GOT3 (cell line): ENCODE data around the gene SLA2.
"Not testable (repeated sequence)": the region's sequence is repeated elsewhere in the genome, so short reads cannot be mapped to it uniquely, and the experiment has no call there.

Experiments
- DNase-seq: peaks from one replicate; lab custom pipeline; 2025; ENCODE audit warnings: mixed read lengths; lab: John Stamatoyannopoulos, UW

SLA2 gene

GRCh38 chr20:36645353-36645752, 643 bp downstream of the SLA2 start:
- DNase-seq, result no peak

DNA sequence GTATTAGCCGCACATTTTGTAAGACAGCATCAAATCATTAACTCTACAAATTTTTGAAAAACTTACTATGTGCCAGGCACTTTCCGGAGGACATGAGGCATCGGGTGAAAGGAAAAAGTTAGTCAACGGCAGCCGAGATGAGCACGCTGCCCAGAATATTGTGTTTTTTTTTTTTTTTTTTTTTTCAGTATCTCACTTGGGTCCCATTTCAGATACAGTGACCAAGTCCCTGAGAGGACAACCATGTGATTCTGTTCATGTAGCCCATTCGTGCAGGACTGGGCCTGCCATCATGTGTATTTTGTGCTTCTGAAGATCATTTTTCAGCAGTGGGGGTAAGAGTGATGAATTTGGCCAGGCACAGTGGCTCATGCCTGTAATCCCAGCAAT, 1.3 kb downstream of the SLA2 start:
- no peak for DNase-seq

DNA sequence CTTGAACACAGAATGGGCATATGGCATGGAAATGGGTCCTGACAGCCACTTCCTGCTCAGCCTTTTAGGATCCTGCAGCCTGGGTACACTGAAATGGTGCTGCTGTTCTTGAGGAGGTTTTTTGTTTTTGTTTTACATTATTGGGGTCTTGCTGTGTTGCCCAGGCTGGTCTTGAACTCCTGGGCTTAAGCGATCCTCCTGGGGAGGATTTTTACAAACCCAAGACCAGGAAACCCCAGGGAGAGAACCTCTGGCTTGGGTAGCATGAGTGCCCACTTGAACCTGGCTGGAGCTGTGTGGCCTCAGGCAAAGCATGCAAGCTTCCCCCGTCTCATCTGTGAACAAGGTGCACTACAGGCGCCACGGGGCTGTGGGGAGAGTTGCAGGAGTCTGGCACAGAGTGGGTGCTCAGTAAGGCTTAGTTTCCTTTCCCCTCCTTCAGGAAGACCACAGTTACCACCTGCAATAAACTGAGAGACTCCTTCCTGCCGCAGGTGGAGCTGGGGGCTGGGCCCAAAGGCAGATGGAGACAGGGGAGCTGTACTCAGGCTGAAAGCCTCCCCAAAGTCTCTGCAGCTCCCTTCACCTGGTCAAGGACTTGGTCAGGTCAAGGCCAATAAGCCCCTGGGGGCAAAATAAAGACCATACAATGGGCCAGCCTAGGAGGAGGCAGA, 1.8 kb downstream of the SLA2 start:
- no peak for DNase-seq

DNA sequence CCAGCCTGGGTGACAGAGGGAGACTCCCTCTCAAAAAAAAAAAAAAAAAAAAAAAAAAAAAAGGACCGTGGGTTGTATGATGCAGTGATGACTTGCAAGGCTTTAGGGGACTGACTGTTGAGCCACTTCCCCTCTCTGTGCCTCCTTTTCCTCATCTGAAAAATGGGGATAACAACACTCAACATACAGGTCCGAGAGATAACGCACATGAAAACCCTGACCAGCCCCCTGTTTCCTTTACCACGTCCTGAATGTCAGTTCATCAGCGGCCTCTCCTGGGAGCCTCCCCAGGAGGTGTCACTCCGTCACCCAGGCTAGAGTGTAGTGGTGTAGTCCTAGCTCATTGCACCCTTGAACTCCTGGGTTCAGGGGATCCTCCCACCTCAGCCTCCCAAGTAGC, 3.9 kb downstream of the SLA2 start:
- no peak for DNase-seq

- DNase-seq, result no peak
Measured at GRCh38 chr20:36641506-36641843, 4.5 kb downstream of the SLA2 start.

DNA sequence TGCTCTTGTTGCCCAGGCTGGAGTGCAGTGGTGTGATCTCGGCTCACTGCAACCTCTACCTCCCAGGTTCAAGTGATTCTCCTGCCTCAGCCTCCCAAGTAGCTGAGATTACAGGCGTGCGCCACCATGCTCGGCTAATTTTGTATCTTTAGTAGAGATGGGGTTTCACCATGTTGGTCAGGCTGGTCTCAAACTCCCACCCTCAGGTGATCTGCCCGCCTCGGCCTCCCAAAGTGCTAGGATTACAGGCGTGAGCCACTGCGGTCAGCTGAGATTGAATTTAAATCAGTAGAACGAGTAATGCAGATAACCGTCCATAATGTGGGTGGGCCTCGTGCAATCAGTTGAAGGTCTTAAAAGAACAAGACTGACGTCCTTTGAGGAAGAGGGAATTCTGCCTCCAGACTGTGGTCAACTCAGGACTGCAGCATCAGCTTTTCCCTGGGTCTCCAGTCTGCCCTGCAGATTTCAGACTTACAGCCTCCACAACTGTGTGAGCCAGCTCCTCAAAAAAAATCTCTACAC, 7.1 kb downstream of the SLA2 start:
- DNase-seq, result not testable (repeated sequence)

DNA sequence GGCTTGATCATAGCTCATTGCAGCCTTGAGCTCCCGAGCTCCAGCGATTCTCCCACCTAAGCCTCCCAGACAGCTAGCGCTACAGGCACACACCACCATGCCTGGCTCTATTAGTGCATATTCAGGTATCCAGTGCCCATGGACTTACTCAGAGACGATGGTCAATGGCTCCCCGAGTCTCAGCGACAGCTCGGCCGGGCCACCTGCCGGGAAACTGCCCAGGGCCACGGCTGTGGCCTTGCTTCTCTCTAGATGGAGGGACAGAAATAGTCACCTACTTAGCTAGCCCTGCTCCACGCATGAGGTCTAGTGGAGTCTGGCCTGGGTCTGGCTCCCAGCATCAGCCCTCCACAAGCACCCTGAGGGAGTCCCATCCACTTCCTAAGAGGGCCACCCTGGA, 11.7 kb downstream of the SLA2 start:
- DNase-seq, result no peak

DNA sequence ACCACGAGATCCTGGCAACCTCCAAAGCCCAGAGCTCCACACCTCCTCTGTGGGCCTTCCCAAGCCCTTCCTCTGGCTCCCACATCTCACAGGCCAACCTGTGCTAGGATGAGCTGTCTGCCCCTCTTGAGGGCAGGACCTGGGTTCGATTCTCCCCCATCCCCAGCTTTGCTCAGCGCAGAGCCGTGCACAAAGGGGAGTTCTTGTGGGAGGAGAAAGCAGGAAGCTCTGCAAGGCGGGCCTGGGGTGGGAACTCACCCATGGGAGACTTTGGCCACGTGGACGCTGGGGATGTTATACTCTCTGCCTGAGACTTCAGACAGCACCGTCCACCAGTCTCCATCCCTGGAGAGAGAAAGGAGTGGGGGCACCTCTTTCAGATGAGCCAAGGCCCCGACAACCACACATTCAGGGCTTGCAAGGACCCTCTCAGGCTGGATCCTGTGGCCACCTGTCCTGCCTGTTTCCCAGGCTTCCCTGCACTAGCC, 12.7 kb downstream of the SLA2 start:
- no peak for DNase-seq

- DNase-seq, result no peak
Measured at GRCh38 chr20:36632487-36633284, 13.3 kb downstream of the SLA2 start.

- DNase-seq, result no peak
Measured at GRCh38 chr20:36632147-36632486, 13.9 kb downstream of the SLA2 start.

DNA sequence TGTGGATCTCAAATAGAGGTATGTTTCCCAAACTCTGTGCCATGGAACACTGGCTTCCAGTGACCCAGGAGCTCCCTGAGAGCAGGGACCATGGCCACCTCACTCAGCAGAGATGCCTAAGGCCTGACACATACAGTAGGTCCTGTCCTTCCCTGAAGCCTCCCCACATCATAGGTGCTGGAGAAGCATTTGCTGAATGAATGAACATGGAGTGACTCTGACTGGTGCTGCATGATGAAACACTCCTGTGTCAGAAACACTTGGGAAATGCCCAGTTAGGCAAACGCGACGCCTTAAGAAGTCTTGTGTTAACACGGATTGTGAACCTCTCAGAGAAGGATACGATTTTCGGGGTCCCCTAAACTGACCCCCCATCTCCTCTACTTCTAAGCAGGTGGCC, 14.3 kb downstream of the SLA2 start:
- no peak for DNase-seq

- no peak for DNase-seq
Measured at GRCh38 chr20:36629719-36630681, 16.0 kb downstream of the SLA2 start.

DNA sequence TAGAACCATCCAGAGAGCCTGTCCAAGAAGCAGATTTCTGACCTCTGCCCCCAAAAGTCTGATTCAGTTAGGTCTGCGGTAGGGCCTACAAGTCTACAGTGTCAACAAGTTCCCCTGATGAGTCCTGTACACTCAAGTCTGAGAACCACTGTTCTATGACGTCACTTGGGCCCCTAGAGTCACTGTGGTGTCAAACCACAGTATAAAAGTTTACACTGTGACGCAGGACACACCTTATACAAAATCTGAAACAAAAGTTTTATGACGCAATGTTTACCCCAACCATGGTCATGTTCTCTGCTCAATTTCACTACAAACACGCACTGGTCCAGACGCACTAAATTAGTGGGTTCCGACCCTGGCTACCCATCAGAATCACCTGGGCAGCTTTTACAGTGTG, 17.9 kb downstream of the SLA2 start:
- no peak for DNase-seq

GRCh38 chr20:36624944-36625324, 21.1 kb downstream of the SLA2 start:
- DNase-seq, result no peak

DNA sequence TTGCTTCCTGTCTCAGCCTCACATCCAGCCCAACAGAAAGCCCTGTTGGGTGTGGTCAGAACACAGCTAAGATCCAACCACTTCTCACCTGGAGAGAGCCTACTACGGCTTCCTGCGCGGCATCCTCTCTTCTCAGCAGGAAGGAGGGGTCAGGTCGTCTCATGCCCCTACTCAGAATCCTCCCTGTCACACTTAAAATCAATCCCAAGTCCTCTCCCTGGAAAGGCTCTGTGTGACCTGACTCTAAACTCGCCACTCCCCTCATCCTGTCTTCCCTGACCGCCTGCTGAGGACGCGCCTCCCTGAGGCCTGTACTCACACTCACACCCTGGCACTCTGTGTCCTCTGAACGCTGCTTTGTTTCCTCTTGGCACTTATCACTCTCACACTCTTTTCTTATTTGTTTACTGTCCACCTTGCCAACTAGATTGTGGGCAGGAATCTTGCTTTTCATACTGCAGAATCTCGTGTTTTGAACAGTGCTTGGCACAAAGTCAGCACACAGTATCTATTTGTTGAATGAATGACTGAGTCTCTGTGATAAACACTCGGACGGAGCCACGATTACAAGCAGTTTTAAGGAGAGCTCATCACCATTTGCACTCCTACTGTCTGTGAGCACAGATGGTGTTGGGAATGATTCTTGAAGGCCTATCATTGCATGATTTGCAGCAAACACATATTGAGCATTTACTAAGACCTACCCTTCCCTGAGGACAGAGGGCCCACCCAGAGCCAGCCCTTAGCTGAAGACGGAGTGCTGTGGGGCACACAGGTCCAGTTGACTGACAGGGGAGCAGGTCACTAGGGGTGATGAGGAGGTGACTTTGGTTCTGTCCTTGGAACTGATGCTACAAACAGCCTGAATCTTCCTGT, 21.7 kb downstream of the SLA2 start:
- no peak for DNase-seq

- DNase-seq, result no peak
Measured at GRCh38 chr20:36623444-36623843, 22.6 kb downstream of the SLA2 start.

DNA sequence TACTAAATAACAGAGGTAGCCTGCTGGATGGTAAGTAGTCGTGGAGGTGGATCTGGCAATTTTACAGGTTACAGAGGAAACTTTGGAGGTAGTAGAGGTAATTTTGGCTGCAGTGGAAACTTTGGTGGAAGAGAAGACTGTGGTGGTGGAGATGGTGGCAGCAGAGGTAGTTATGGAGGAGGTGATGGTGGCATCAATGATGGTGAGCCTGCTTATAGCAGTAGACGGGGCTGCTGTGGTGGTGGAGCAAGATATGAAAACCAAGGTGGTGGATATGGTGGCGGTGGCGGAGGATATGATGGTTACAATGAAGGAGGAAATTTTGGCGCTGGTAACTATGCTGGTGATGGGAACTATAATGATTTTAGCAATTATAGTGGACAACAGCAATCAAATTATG, 25.1 kb downstream of the SLA2 start:
- no peak for DNase-seq

DNA sequence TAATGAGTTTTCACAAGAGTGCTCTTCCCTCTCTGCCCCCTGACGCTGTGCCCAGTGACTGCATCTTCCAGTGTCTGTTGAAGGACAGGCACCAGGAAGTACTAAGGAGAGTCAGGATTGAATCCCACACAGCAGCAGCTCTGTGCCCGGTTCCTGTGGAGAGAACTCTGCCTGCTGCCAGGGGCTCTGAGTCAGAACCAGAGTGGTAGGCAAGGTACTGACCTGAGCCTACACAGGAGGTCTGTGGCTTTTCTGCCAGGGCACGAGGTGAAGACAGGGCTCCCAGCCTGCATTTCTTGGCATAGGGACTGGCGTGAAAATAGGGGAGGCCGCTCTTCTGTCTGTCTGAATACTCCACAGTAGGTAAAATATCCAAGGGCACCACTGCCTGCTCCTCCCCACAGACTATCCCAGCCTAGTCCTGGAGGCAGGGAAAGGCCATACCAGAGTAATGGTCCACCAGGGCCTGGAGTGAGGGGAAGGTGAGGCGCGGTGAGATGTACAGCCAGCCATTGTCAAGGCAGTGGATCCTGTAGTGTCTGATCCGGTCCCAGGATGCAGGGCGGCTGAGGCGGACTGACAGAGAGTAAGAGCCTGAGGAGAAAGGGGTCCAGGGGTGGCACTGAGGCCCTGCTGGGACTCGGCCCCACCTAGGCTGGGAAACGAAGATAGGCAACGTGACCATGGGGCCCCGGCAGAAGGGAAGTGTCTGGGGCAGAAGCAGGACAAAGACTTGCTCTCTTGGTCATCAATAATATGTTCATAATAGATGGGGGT, 31.0 kb downstream of the SLA2 start:
- DNase-seq, result no peak

GRCh38 chr20:36613974-36614373, 32.0 kb downstream of the SLA2 start:
- no peak for DNase-seq

- no peak for DNase-seq
Measured at GRCh38 chr20:36611625-36612024, 34.4 kb downstream of the SLA2 start.

GRCh38 chr20:36608388-36608728, 37.6 kb downstream of the SLA2 start:
- not testable (repeated sequence) for DNase-seq
